Neural cell (in vitro differentiated cells): ENCODE results near the gene TAAR2.
"Not testable (repeated sequence)": the region's sequence is repeated elsewhere in the genome, so short reads cannot be mapped to it uniquely, and the experiment has no call there.

Experiments
- CTCF ChIP-seq: fragments of 450-650 bp; IDR thresholded peaks from 2 replicates; pipeline ENCODE4 v1.5.1; 2014; ENCODE audit warnings: antibody characterized with exemption, mild to moderate bottlenecking, moderate library complexity; ENCODE audit not compliant: poor library complexity, severe bottlenecking
- EZH2 ChIP-seq: fragments of 200-600, 300-800 bp; shearing (Covaris generic), sonication (generic); IDR thresholded peaks from 2 replicates; pipeline ENCODE4 v1.6.1; 2014; ENCODE audit warnings: antibody characterized with exemption, low read length, borderline replicate concordance, mild to moderate bottlenecking; ENCODE audit not compliant: insufficient read depth, poor library complexity, severe bottlenecking
- POLR2AphosphoS5 ChIP-seq: IDR thresholded peaks from 2 replicates; pipeline ENCODE4 v1.6.1; 2012
- RAD21 ChIP-seq: fragments of 450-650 bp; conservative IDR thresholded peaks from 2 replicates; pipeline ENCODE4 v1.6.1; 2014; ENCODE audit warnings: antibody characterized with exemption, mild to moderate bottlenecking, moderate library complexity
- REST ChIP-seq: IDR thresholded peaks from 2 replicates; pipeline ENCODE4 v1.6.1; 2012; ENCODE audit warnings: borderline replicate concordance
- TAF1 ChIP-seq: IDR thresholded peaks from 2 replicates; pipeline ENCODE4 v1.6.1; 2012; ENCODE audit warnings: low read depth

GRCh38 chr6:132635906-132636305 is 11.8 kb upstream of the TAAR2 start:
- TF ChIP-seq CTCF, POLR2AphosphoS5, REST, TAF1, EZH2, RAD21: not testable (repeated sequence)
